ENCODE measurements around the gene NOLC1.

DNA sequence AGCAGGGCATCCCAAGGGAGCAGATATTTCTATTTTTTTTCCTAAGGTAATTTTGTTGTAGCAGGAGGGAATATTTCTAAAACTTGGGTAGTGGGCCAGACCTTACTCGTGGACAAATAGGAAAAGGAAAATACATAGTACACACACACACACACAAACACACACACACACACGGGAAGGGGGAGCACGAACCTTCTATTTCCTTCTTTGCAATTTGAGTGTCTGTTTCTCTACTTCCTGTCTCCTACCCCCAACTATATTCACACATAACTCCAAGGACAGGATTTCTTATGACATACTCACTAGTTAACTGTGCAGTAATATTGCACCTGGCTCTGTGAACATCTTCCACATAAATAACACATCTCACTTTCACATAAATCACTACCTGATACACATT is 36.4 kb upstream of the NOLC1 start:
- TF ChIP-seq POLR2A (IDR thresholded peaks at IDR 0.05; ENCODE audit: low read length): no peak
- no peak for TF ChIP-seq GATA1 (IDR thresholded peaks at IDR 0.05; ENCODE audit: low read depth, low read length)
